Activated CD4-positive, alpha-beta T cell treated with anti-CD3 and anti-CD28 coated beads for 36 hours (primary cell): ENCODE data around the gene PNMA5. TPM values are rescaled to one million over a fixed set of nuclear protein-coding genes. Genes with fewer than 3 reads are reported as not detected.
"Not testable (repeated sequence)": the region's sequence is repeated elsewhere in the genome, so short reads cannot be mapped to it uniquely, and the experiment has no call there.

Experiments
- ATAC-seq: fragments of 200-7000 bp; cut with Tn5 transposase; one replicate; pipeline ENCODE4 v1.10.0; 2021; ENCODE audit warnings: mild to moderate bottlenecking, moderate library complexity
- CTCF ChIA-PET: fragments of 350-600 bp; sonication (Branson Sonifier 250); formaldehyde crosslinking; loops from one replicate; lab custom pipeline; 2021; ENCODE audit warnings: antibody characterized with exemption; lab: Charles Lee
- POLR2A ChIA-PET: fragments of 350-600 bp; sonication (Branson Sonifier 250); formaldehyde crosslinking; loops from one replicate; lab custom pipeline; 2021; ENCODE audit warnings: antibody characterized with exemption, inconsistent platforms; lab: Charles Lee
- DNase-seq: peaks from one replicate; pipeline ENCODE4 v3.0.0-alpha.2; 2020
- H3K27ac Mint-ChIP-seq: one replicate; pipeline ENCODE4 v1.8.0; 2021; ENCODE audit warnings: mixed read lengths
- H3K27me3 Mint-ChIP-seq: one replicate; pipeline ENCODE4 v1.8.0; 2021; ENCODE audit warnings: mixed read lengths
- H3K36me3 Mint-ChIP-seq: one replicate; pipeline ENCODE4 v1.8.0; 2021; ENCODE audit warnings: low read depth, mixed read lengths
- H3K4me1 Mint-ChIP-seq: one replicate; pipeline ENCODE4 v1.8.0; 2021; ENCODE audit warnings: mixed read lengths
- H3K4me3 Mint-ChIP-seq: one replicate; pipeline ENCODE4 v1.8.0; 2021; ENCODE audit warnings: mild to moderate bottlenecking, moderate library complexity, mixed read lengths
- H3K9me3 Mint-ChIP-seq: one replicate; pipeline ENCODE4 v1.8.0; 2021; ENCODE audit warnings: low read depth, mixed read lengths
- intact Hi-C, 2 experiments: fragments of 100-400 bp; cut with DNase I in 1 of 2; cut with micrococcal nuclease in 1 of 2; formaldehyde crosslinking; loops; one replicate each; pipeline versions ENCODE4 v1.14.2 to v1.15.1; 2022 to 2024; cut with DNase I, micrococcal nuclease
- total RNA-seq, 2 experiments: library from RNA; stranded (reverse); gene quantifications; one replicate each; pipeline ENCODE4 v1.2.3, GENCODE V29; 2021

Gene PNMA5
- total RNA-seq: under 1 TPM in 1 of 2 experiments, not detected in 1; 0.05 TPM

DNA sequence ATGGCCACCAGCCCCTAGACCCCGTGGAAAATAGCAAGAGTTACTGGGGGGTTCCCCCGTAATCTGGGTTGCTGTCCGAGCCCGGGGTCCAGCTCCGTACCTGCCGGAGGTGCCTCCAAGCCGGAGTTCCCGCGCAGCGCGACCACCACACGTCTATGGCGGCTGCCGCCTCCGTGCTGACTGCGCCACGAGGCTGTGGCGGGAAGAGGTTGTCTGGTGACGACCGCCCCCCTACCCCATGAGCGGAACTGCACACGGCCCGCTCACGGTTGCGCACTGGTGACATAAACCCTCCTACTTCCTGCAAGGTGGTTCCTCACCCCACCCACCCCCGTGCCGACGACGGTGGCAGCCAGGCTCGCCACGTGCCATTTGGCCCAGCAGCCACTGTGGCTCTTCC, at the start of gene PNMA5:
Gene PNMA5 (minus strand): TSS at position 184 of the 400 bp plus-strand sequence. CDS start 2,518 bp downstream, outside the sequence.
- ChIA-PET POLR2A (no interaction called here), CTCF (no interaction called here)
- intact Hi-C loops: no loop called here
- no peak within 1 kb of the TSS for H3K4me3 Mint-ChIP-seq
- no peak for DNase-seq
- H3K27me3 Mint-ChIP-seq: no peaks in the 10 kb centered on the region
- no peak within 1 kb of the TSS for H3K27ac Mint-ChIP-seq
- H3K4me1 Mint-ChIP-seq: peaks cover 5% of the 10 kb centered on the region
- ATAC-seq: no peak
- no peaks in the 10 kb centered on the region for H3K9me3 Mint-ChIP-seq
- no peaks in the 10 kb centered on the region for H3K36me3 Mint-ChIP-seq

- intact Hi-C loops: loop anchor here (1.0 to 5.0 kb wide), 7 partner anchors 73 to 635 kb away; no protein-coding TSS in a partner anchor
- peak overlapping the region; percentile 76 for H3K4me3 Mint-ChIP-seq
- ChIA-PET CTCF (interaction anchor here (0.7 to 1.9 kb wide), 7 partner anchors 8 to 482 kb away, joined by 3 to 8 read pairs (median 4); no protein-coding TSS in a partner anchor), POLR2A (no interaction called here)
- DNase-seq: peak; percentile 78
- H3K4me1 Mint-ChIP-seq: peaks cover 2% of the 10 kb centered on the region
- ATAC-seq: peak; percentile 85
- peak overlapping the region; percentile 84 for H3K27ac Mint-ChIP-seq
- no peaks in the 10 kb centered on the region for H3K36me3 Mint-ChIP-seq
- H3K9me3 Mint-ChIP-seq: peaks cover 2% of the 10 kb centered on the region
- no peaks in the 10 kb centered on the region for H3K27me3 Mint-ChIP-seq
Observed at GRCh38 chrX:153032397-153033118, 38.6 kb upstream of the PNMA5 start.

GRCh38 chrX:153030801-153031200, 36.9 kb upstream of the PNMA5 start:
- ATAC-seq (no peak), DNase-seq (no peak)
- POLR2A ChIA-PET: no interaction called here
- intact Hi-C loops: loop anchor here (5.0 kb wide), 3 partner anchors 88 to 636 kb away; no protein-coding TSS in a partner anchor
- Mint-ChIP-seq H3K9me3 (peaks cover 2% of the 10 kb centered on the region), H3K4me3 (no peak overlapping the region), H3K27me3 (no peaks in the 10 kb centered on the region), H3K36me3 (no peaks in the 10 kb centered on the region), H3K4me1 (peaks cover 2% of the 10 kb centered on the region), H3K27ac (no peak overlapping the region)
- CTCF ChIA-PET: interaction anchor here (0.6 kb wide), 1 partner anchor 421 kb away, joined by 3 read pairs; no protein-coding TSS in a partner anchor

DNA sequence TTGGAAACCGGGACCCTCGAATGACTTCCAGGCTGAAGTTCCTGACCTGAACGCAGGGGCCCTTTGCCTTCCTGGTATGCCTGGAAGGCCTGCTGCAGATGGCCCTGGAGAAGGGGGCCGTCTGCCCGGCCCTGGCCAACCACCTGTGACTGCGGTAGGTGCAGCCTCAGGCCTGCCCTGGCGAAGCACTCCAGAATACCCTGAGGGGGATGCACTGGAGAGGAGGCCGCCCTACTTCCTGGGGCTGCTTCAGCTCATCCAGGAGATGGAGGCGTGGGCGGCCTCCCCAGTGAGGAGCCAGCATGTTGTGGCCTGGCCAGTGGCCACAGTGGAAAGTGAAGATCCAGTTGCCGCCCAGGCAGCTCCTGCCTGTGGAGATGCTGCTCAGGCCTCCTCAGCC, 36.0 kb upstream of the PNMA5 start:
- Mint-ChIP-seq H3K4me3 (no peak overlapping the region), H3K27me3 (no peaks in the 10 kb centered on the region), H3K27ac (no peak overlapping the region), H3K36me3 (no peaks in the 10 kb centered on the region), H3K9me3 (peaks cover 2% of the 10 kb centered on the region), H3K4me1 (peaks cover 2% of the 10 kb centered on the region)
- ChIA-PET CTCF (no interaction called here), POLR2A (no interaction called here)
- no peak for DNase-seq
- no peak for ATAC-seq
- intact Hi-C loops: loop anchor here (5.0 kb wide), 3 partner anchors 88 to 637 kb away; no protein-coding TSS in a partner anchor

- ATAC-seq: no peak
- no peaks in the 10 kb centered on the region for H3K27me3 Mint-ChIP-seq
- DNase-seq: no peak
- no peak overlapping the region for H3K4me3 Mint-ChIP-seq
- CTCF ChIA-PET: no interaction called here
- no peak overlapping the region for H3K27ac Mint-ChIP-seq
- peaks cover 2% of the 10 kb centered on the region for H3K4me1 Mint-ChIP-seq
- H3K36me3 Mint-ChIP-seq: no peaks in the 10 kb centered on the region
- intact Hi-C loops: no loop called here
- POLR2A ChIA-PET: no interaction called here
- no peaks in the 10 kb centered on the region for H3K9me3 Mint-ChIP-seq
Observed at GRCh38 chrX:153029162-153029561, 35.2 kb upstream of the PNMA5 start.

DNA sequence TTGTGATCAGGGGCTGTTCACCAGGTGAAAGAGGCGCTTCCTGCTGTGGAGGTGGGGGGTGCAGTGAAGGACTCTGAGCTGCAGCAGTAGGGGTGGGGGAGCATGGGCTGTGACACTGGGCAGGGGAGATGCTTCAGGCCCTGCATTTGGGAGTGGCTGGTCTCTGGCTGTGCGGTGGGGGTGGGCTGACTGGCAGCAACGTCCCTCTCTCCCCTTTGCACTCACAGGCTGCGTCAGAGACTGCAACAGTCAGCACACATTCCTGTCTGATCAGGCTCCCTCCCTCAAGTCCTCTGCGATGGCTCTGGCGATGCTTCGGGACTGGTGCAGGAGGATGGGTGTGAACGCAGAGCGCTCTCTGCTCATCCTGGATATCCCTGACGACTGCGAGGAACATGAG, 34.6 kb upstream of the PNMA5 start:
- H3K36me3 Mint-ChIP-seq, H3K27ac Mint-ChIP-seq, POLR2A ChIA-PET, intact Hi-C loops, H3K27me3 Mint-ChIP-seq, H3K4me3 Mint-ChIP-seq, H3K9me3 Mint-ChIP-seq, DNase-seq, H3K4me1 Mint-ChIP-seq, CTCF ChIA-PET, ATAC-seq: not testable (repeated sequence)

DNA sequence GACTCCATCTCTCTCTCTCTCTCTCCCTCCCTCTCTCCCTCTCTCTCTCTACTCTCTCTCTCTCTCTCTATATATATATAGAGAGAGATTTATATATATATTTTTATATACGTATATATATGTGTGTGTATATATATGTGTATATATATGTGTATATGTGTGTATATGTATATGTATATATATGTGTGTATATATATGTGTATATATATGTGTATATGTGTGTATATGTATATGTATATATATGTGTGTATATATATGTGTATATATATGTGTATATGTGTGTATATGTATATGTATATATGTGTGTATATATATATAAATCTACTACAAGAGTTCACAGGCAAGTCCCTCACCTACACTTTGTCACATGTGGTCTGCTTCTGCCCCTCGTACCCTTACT, 32.6 kb upstream of the PNMA5 start:
- H3K9me3 Mint-ChIP-seq, H3K27ac Mint-ChIP-seq, H3K4me1 Mint-ChIP-seq, H3K36me3 Mint-ChIP-seq, POLR2A ChIA-PET, H3K4me3 Mint-ChIP-seq, CTCF ChIA-PET, H3K27me3 Mint-ChIP-seq, intact Hi-C loops, DNase-seq, ATAC-seq: not testable (repeated sequence)

- POLR2A ChIA-PET: no interaction called here
Observed at GRCh38 chrX:153019166-153019565, 25.2 kb upstream of the PNMA5 start.

GRCh38 chrX:153017174-153017573, 23.3 kb upstream of the PNMA5 start:
- POLR2A ChIA-PET, H3K4me3 Mint-ChIP-seq, ATAC-seq: not testable (repeated sequence)

More at GRCh38 chrX:153019166-153019565, 25.2 kb upstream of the PNMA5 start:
- Mint-ChIP-seq H3K27me3 (no peaks in the 10 kb centered on the region), H3K9me3 (no peaks in the 10 kb centered on the region), H3K4me1 (peaks cover 5% of the 10 kb centered on the region), H3K36me3 (peaks cover 2% of the 10 kb centered on the region), H3K4me3 (no peak overlapping the region), H3K27ac (no peak overlapping the region)
- ATAC-seq: no peak
- DNase-seq: no peak
- CTCF ChIA-PET: no interaction called here
- intact Hi-C loops: no loop called here

DNA sequence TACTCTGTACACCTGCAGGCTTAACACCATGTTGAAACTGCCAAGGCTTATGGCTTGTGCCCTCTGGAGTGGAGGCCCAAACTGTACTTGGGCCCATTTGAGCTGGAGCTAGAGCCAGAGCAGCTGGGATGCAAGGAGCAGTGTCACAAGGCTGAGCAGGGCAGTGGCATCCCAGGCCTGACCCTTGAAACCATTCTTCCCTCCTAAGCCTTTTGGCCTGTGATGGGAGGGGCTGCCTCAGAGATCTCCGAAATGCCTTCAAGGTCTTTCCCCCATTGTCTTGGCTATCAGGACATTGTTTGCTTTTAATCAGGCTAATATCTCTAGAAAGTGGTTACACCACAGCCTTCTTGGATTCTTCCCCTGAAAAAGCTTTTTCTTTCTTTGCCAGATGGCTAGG, 10.9 kb upstream of the PNMA5 start:
- H3K27ac Mint-ChIP-seq: no peak overlapping the region
- no peak overlapping the region for H3K4me3 Mint-ChIP-seq
- ChIA-PET CTCF (no interaction called here), POLR2A (no interaction called here)
- no peaks in the 10 kb centered on the region for H3K4me1 Mint-ChIP-seq
- H3K9me3 Mint-ChIP-seq: no peaks in the 10 kb centered on the region
- DNase-seq: no peak
- peaks cover 5% of the 10 kb centered on the region for H3K27me3 Mint-ChIP-seq
- H3K36me3 Mint-ChIP-seq: no peaks in the 10 kb centered on the region
- no peak for ATAC-seq
- intact Hi-C loops: no loop called here

More at GRCh38 chrX:153017174-153017573, 23.3 kb upstream of the PNMA5 start:
- DNase-seq, H3K27ac Mint-ChIP-seq, intact Hi-C loops, H3K36me3 Mint-ChIP-seq, CTCF ChIA-PET, H3K4me1 Mint-ChIP-seq, H3K27me3 Mint-ChIP-seq, H3K9me3 Mint-ChIP-seq: not testable (repeated sequence)

GRCh38 chrX:153003981-153004380, 10.1 kb upstream of the PNMA5 start:
- Mint-ChIP-seq H3K4me1 (no peaks in the 10 kb centered on the region), H3K27ac (no peak overlapping the region), H3K9me3 (no peaks in the 10 kb centered on the region), H3K4me3 (no peak overlapping the region), H3K27me3 (peaks cover 5% of the 10 kb centered on the region), H3K36me3 (no peaks in the 10 kb centered on the region)
- CTCF ChIA-PET: no interaction called here
- ATAC-seq (no peak), DNase-seq (no peak)
- POLR2A ChIA-PET: no interaction called here
- intact Hi-C loops: no loop called here

DNA sequence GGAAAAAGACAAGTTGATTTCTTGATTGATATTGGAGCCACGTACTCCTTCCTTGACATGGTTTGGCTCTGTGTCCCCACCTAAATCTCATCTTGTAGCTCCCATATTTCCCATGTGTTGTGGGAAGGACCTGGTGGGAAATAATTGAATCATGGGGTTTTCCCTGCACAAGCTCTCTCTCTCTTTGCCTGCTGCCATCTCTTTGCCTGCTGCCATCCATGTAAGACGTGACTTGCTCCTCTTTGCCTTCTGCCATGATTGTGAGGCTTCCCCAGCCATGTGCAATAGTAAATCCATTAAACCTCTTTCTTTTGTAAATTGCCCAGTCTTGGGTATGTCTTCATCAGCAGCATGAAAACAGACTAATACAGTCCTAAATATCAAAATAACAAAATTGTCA, 8.3 kb upstream of the PNMA5 start:
- H3K36me3 Mint-ChIP-seq, H3K27ac Mint-ChIP-seq, H3K4me1 Mint-ChIP-seq, CTCF ChIA-PET, intact Hi-C loops, ATAC-seq, POLR2A ChIA-PET, H3K4me3 Mint-ChIP-seq, H3K9me3 Mint-ChIP-seq, DNase-seq, H3K27me3 Mint-ChIP-seq: not testable (repeated sequence)
